ENCODE measurements around the gene CSMD2. TPM values are rescaled to one million over a fixed set of nuclear protein-coding genes. Genes with fewer than 3 reads are reported as not detected.

The CSMD2 gene
- total and polyA plus RNA-seq, 2 experiments from 2014 or later = 5.3 to 16.6 TPM

GRCh38 chr1:34175744-34176143 lies 10.7 kb upstream of the CSMD2 start (continued):
- TF ChIP-seq ZNF462 (CRISPR knock-in tag; IDR thresholded peaks at IDR 0.05) (no peak), STAT1 (IDR thresholded peaks at IDR 0.05; ENCODE audit: unreplicated experiment) (no peak), CTCF (conservative IDR thresholded peaks at IDR 0.05; ENCODE audit: low read depth in 2 of 2) (no peak), EZH2phosphoT487 (IDR thresholded peaks at IDR 0.05; ENCODE audit: unreplicated experiment) (no peak), ZNF114 (CRISPR knock-in tag; IDR thresholded peaks at IDR 0.05) (no peak), POLR2AphosphoS5 (IDR thresholded peaks at IDR 0.05; ENCODE audit: low read depth) (no peak)

GRCh38 chr1:34167389-34167788 lies 2.4 kb upstream of the CSMD2 start:
- Histone ChIP-seq H3F3A (replicated peaks; ENCODE audit: low read depth) (0 out of 2 replicates have a peak, but pooled peaks cover 8% of the 10 kb centered on the region), H3K79me2 (replicated peaks; ENCODE audit: insufficient read depth) (peaks cover 30% of the 10 kb centered on the region), H3K4me2 (peak overlapping the region; percentile 99), H3K36me3 (ENCODE audit: insufficient read depth) (no peaks in the 10 kb centered on the region), H3K27me3 (ENCODE audit: insufficient read depth) (peaks cover 5% of the 10 kb centered on the region; the same call in 1 of the 2 replicates), H3K27ac (ENCODE audit: low read depth) (peak overlapping the region; percentile 97), H4K20me1 (replicated peaks; ENCODE audit: insufficient read depth) (no peaks in the 10 kb centered on the region), H3K4me3 (peak overlapping the region; percentile 91), H3K9me2 (ENCODE audit: insufficient read depth) (no peaks in the 10 kb centered on the region), H2AFZ (peak overlapping the region; percentile 28; the same call in 1 of the 2 replicates), H3K4me1 (ENCODE audit: insufficient read depth) (peaks cover 40% of the 10 kb centered on the region)
- peak overlapping the region; percentile 88 for H3K4me3 Mint-ChIP-seq
- DNase-seq (ENCODE audit: low spot score) = peak; percentile 63
- peaks cover 40% of the 10 kb centered on the region for H3K4me1 Mint-ChIP-seq
- H3K9me3 Mint-ChIP-seq = no peaks in the 10 kb centered on the region
- H3K27me3 Mint-ChIP-seq (ENCODE audit: insufficient read depth, low read depth, poor library complexity) = peaks cover 8% of the 10 kb centered on the region
- H3K27ac Mint-ChIP-seq = peak overlapping the region; percentile 46
- ATAC-seq = peak; percentile 2
- no peaks in the 10 kb centered on the region for H3K36me3 Mint-ChIP-seq (ENCODE audit: low read depth)
- no peak for TF ChIP-seq REST (IDR thresholded peaks at IDR 0.05; ENCODE audit: unreplicated experiment)
- no peak for TF ChIP-seq JUNB (IDR thresholded peaks at IDR 0.05; ENCODE audit: unreplicated experiment)
- no peak for TF ChIP-seq EZH2phosphoT487 (IDR thresholded peaks at IDR 0.05; ENCODE audit: unreplicated experiment)
- TF ChIP-seq CREB1 (CRISPR knock-in tag; IDR thresholded peaks at IDR 0.05; ENCODE audit: low read depth) = no peak
- TF ChIP-seq ZNF114 (CRISPR knock-in tag; IDR thresholded peaks at IDR 0.05) = no peak
- no peak for TF ChIP-seq ETS1 (IDR thresholded peaks at IDR 0.05)
- TF ChIP-seq CTCF (conservative IDR thresholded peaks at IDR 0.05; ENCODE audit: low read depth in 2 of 2) = no peak
